GM18508 (cell line): Measurements from ENCODE around the gene OIP5.
"Not testable (repeated sequence)": the region's sequence is repeated elsewhere in the genome, so short reads cannot be mapped to it uniquely, and the experiment has no call there.

Experiments
- ATAC-seq: cut with Tn5 transposase; IDR thresholded peaks from one replicate; pipeline ENCODE4 v1.9.1; 2021; ENCODE audit warnings: moderate number of reproducible peaks; ENCODE audit not compliant: insufficient read depth, unreplicated experiment

The OIP5 gene

GRCh38 chr15:41262571-41262970 lies 69.8 kb downstream of the OIP5 start:
- ATAC-seq = no peak

GRCh38 chr15:41260924-41261323 lies 71.5 kb downstream of the OIP5 start:
- ATAC-seq = not testable (repeated sequence)

- ATAC-seq = no peak
Observed at GRCh38 chr15:41259546-41260189, 72.7 kb downstream of the OIP5 start.
